ENCODE measurements around the gene SLC31A2. TPM values are rescaled to one million over a fixed set of nuclear protein-coding genes. Genes with fewer than 3 reads are reported as not detected.

The SLC31A2 gene
- total RNA-seq, 1 donor from 2014 or later = 1.1 TPM

GRCh38 chr9:113129466-113129865 lies 21.3 kb upstream of the SLC31A2 start:
- Mint-ChIP-seq H3K4me3 (no peak overlapping the region), H3K27ac (no peak overlapping the region), H3K4me1 (peaks cover 4% of the 10 kb centered on the region), H3K9me3 (no peaks in the 10 kb centered on the region), H3K27me3 (peaks cover 19% of the 10 kb centered on the region), H3K36me3 (ENCODE audit: low read depth) (no peaks in the 10 kb centered on the region)
- ATAC-seq (ENCODE audit: low read depth) (no peak), DNase-seq (no peak)
- intact Hi-C loops (cut with micrococcal nuclease) = no loop called here
- ChIA-PET CTCF (no interaction called here), POLR2A (no interaction called here)
- no peak for TF ChIP-seq CTCF (IDR thresholded peaks at IDR 0.05)

- H3K4me3 Mint-ChIP-seq = no peak overlapping the region
- ChIA-PET CTCF (no interaction called here), POLR2A (no interaction called here)
- no peaks in the 10 kb centered on the region for H3K9me3 Mint-ChIP-seq
- intact Hi-C loops (cut with micrococcal nuclease) = no loop called here
- peaks cover 4% of the 10 kb centered on the region for H3K4me1 Mint-ChIP-seq
- H3K27me3 Mint-ChIP-seq = peaks cover 19% of the 10 kb centered on the region
- H3K36me3 Mint-ChIP-seq (ENCODE audit: low read depth) = no peaks in the 10 kb centered on the region
- ATAC-seq (ENCODE audit: low read depth) (no peak), DNase-seq (no peak)
- TF ChIP-seq CTCF (IDR thresholded peaks at IDR 0.05) = no peak
- no peak overlapping the region for H3K27ac Mint-ChIP-seq
Measured at GRCh38 chr9:113129884-113130283, 20.9 kb upstream of the SLC31A2 start.

GRCh38 chr9:113131689-113132151 lies 19.1 kb upstream of the SLC31A2 start:
- Mint-ChIP-seq H3K9me3 (no peaks in the 10 kb centered on the region), H3K36me3 (ENCODE audit: low read depth) (no peaks in the 10 kb centered on the region), H3K27ac (no peak overlapping the region), H3K27me3 (peaks cover 24% of the 10 kb centered on the region), H3K4me3 (no peak overlapping the region), H3K4me1 (no peaks in the 10 kb centered on the region)
- ChIA-PET CTCF (no interaction called here), POLR2A (no interaction called here)
- TF ChIP-seq CTCF (IDR thresholded peaks at IDR 0.05) = no peak
- DNase-seq (no peak), ATAC-seq (ENCODE audit: low read depth) (no peak)
- intact Hi-C loops (cut with micrococcal nuclease) = no loop called here

GRCh38 chr9:113137196-113138168 lies 13.3 kb upstream of the SLC31A2 start:
- no peak for ATAC-seq (ENCODE audit: low read depth)
- Mint-ChIP-seq H3K9me3 (peaks cover 10% of the 10 kb centered on the region), H3K36me3 (ENCODE audit: low read depth) (no peaks in the 10 kb centered on the region), H3K27ac (no peak overlapping the region), H3K27me3 (peaks cover 24% of the 10 kb centered on the region), H3K4me3 (no peak overlapping the region), H3K4me1 (no peaks in the 10 kb centered on the region)
- ChIA-PET CTCF (no interaction called here), POLR2A (no interaction called here)
- intact Hi-C loops (cut with micrococcal nuclease) = no loop called here
- DNase-seq = no peak
- TF ChIP-seq CTCF (IDR thresholded peaks at IDR 0.05) = no peak

- ChIA-PET POLR2A (no interaction called here), CTCF (no interaction called here)
- Mint-ChIP-seq H3K36me3 (ENCODE audit: low read depth) (no peaks in the 10 kb centered on the region), H3K27ac (no peak overlapping the region), H3K4me3 (no peak overlapping the region), H3K4me1 (no peaks in the 10 kb centered on the region), H3K9me3 (peaks cover 10% of the 10 kb centered on the region), H3K27me3 (peaks cover 26% of the 10 kb centered on the region)
- ATAC-seq (ENCODE audit: low read depth) = no peak
- no peak for TF ChIP-seq CTCF (IDR thresholded peaks at IDR 0.05)
- DNase-seq = no peak
- intact Hi-C loops (cut with micrococcal nuclease) = no loop called here
Measured at GRCh38 chr9:113138760-113139159, 12.0 kb upstream of the SLC31A2 start.

All from activated B cell treated with CpG ODN at 0.5 μM for 24 hours (primary cell).